A549 (cell line): ENCODE results near the gene ANHX. TPM values are rescaled to one million over a fixed set of nuclear protein-coding genes. Genes with fewer than 3 reads are reported as not detected.

Experiments
- ATAC-seq, 2 experiments: fragments of 200-7000 bp in 1 of 2; fragments of >200 bp in 1 of 2; cut with Nextera tagmentation in 1 of 2; cut with Tn5 transposase in 1 of 2; 3 replicates each; pipeline versions ENCODE4 v1.8.0 to v1.9.1; 2018 to 2020; ENCODE audit warnings: mild to moderate bottlenecking in 1 of 2, moderate library complexity in 1 of 2
- CTCF ChIA-PET: fragments of 300-600 bp; sonication (Branson Sonifier 250); formaldehyde crosslinking; extraction: SDS; loops from one replicate; lab custom pipeline; 2021; ENCODE audit warnings: antibody characterized with exemption, inconsistent platforms; lab: Yijun Ruan, JAX
- POLR2A ChIA-PET: fragments of 350-600 bp; formaldehyde crosslinking; extraction: SDS; loops from one replicate; lab custom pipeline; 2021; ENCODE audit warnings: antibody characterized with exemption, inconsistent platforms; lab: Yijun Ruan, JAX
- DNase-seq, 2 experiments: peaks; one replicate each; pipeline versions ENCODE4 v3.0.0 to v3.0.0-alpha.2; 2011 to 2016; ENCODE audit warnings: low read depth in 1 of 2, low spot score in 1 of 2
- FAIRE-seq: peaks from 2 replicates; lab custom pipeline; 2011; peaks lifted over from hg19 to GRCh38; lab: Jason Lieb, UNC
- H3K27ac ChIP-seq, 2 experiments: fragments of >200 bp; sonication (Bioruptor Twin); formaldehyde crosslinking; 3 replicates each; pipeline ENCODE4 v1.5.1; 2016 to 2017
- H3K4me1 ChIP-seq: fragments of >200 bp; sonication (Bioruptor Twin); formaldehyde crosslinking; 3 replicates; pipeline ENCODE4 v1.6.1; 2016
- H3K4me2 ChIP-seq: fragments of >200 bp; sonication (Bioruptor Twin); formaldehyde crosslinking; 3 replicates; pipeline ENCODE4 v1.6.1; 2016
- H3K4me3 ChIP-seq: fragments of >200 bp; sonication (Bioruptor Twin); formaldehyde crosslinking; 3 replicates; pipeline ENCODE4 v1.5.1; 2016
- H3K9me3 ChIP-seq: fragments of >200 bp; sonication (Bioruptor Twin); formaldehyde crosslinking; 3 replicates; pipeline ENCODE4 v1.6.1; 2016
- BHLHE40 ChIP-seq: IDR thresholded peaks from 2 replicates; pipeline ENCODE4 v1.6.1; 2012; ENCODE audit warnings: low read depth, low read length, inconsistent platforms
- CBX2 ChIP-seq: fragments of 200-600 bp; sonication (generic); IDR thresholded peaks from 2 replicates; pipeline ENCODE4 v1.6.1; 2016; ENCODE audit warnings: low read depth, mild to moderate bottlenecking, borderline replicate concordance
- CBX8 ChIP-seq: fragments of 200-600 bp; sonication (generic); IDR thresholded peaks from 2 replicates; pipeline ENCODE4 v1.6.1; 2016
- CEBPB ChIP-seq, 2 experiments: fragments of >200 bp in 1 of 2; sonication (Bioruptor Twin) in 1 of 2; formaldehyde crosslinking in 1 of 2; IDR thresholded peaks; 2 replicates each; pipeline ENCODE4 v1.6.1; 2012 to 2016
- CHD4 ChIP-seq: fragments of 200-600 bp; sonication (generic); IDR thresholded peaks from 2 replicates; pipeline ENCODE4 v1.6.1; 2016; ENCODE audit warnings: antibody characterized with exemption, mild to moderate bottlenecking, borderline replicate concordance
- EHMT2 ChIP-seq: fragments of 200-600 bp; sonication (generic); IDR thresholded peaks from 2 replicates; pipeline ENCODE4 v1.6.1; 2016; ENCODE audit warnings: antibody characterized with exemption, low read depth, mild to moderate bottlenecking, moderate library complexity
- FOSB ChIP-seq: fragments of 250-450 bp; sonication (Bioruptor Pico); IDR thresholded peaks from 2 replicates; pipeline ENCODE4 v1.5.0; 2020; ENCODE audit warnings: mild to moderate bottlenecking, moderate library complexity
- FOSL2 ChIP-seq, 2 experiments: fragments of 450-650 bp in 1 of 2; fragments of >200 bp in 1 of 2; sonication (Bioruptor Twin) in 1 of 2; formaldehyde crosslinking; IDR thresholded peaks; 2 replicates each; pipeline versions ENCODE4 v1.5.0 to v1.6.1; 2016 to 2020; ENCODE audit warnings: mild to moderate bottlenecking in 1 of 2, moderate library complexity in 1 of 2
- FOXS1 ChIP-seq: fragments of 250-450 bp; sonication (Bioruptor Pico); IDR thresholded peaks from 2 replicates; pipeline ENCODE4 v1.5.0; 2020; ENCODE audit warnings: mild to moderate bottlenecking, moderate library complexity
- HEYL ChIP-seq: fragments of 250-450 bp; sonication (Bioruptor Pico); IDR thresholded peaks from 2 replicates; pipeline ENCODE4 v1.8.0; 2021; ENCODE audit warnings: mild to moderate bottlenecking, moderate library complexity
- HOXA7 ChIP-seq: fragments of 250-450 bp; sonication (Bioruptor Pico); IDR thresholded peaks from 2 replicates; pipeline ENCODE4 v1.5.0; 2020; ENCODE audit warnings: mild to moderate bottlenecking, moderate library complexity
- HOXB13 ChIP-seq: fragments of 250-450 bp; sonication (Bioruptor Pico); IDR thresholded peaks from 2 replicates; pipeline ENCODE4 v1.5.0; 2020; ENCODE audit warnings: low read depth, mild to moderate bottlenecking, moderate library complexity
- JUNB ChIP-seq: fragments of >200 bp; sonication (Bioruptor Twin); formaldehyde crosslinking; IDR thresholded peaks from 2 replicates; pipeline ENCODE4 v1.6.1; 2016
- KDM1A ChIP-seq: fragments of 200-600 bp; sonication (generic); IDR thresholded peaks from 2 replicates; pipeline ENCODE4 v1.6.1; 2016; ENCODE audit warnings: low read depth, mild to moderate bottlenecking
- KDM5A ChIP-seq: fragments of 200-600 bp; sonication (generic); IDR thresholded peaks from 2 replicates; pipeline ENCODE4 v1.6.1; 2016; ENCODE audit warnings: antibody characterized with exemption, mild to moderate bottlenecking
- MAFK ChIP-seq: fragments of 450-650 bp; IDR thresholded peaks from 2 replicates; pipeline ENCODE4 v1.6.1; 2014; ENCODE audit not compliant: partially characterized antibody
- NPAS2 ChIP-seq: fragments of 250-450 bp; sonication (Bioruptor Pico); IDR thresholded peaks from 2 replicates; pipeline ENCODE4 v1.8.0; 2022; ENCODE audit warnings: mild to moderate bottlenecking, moderate library complexity, borderline replicate concordance
- NR3C1 ChIP-seq: fragments of >200 bp; sonication (Bioruptor Twin); formaldehyde crosslinking; IDR thresholded peaks from 3 replicates; pipeline ENCODE4 v1.6.1; 2017
- PHF8 ChIP-seq: fragments of 200-600 bp; sonication (generic); IDR thresholded peaks from 2 replicates; pipeline ENCODE4 v1.6.1; 2016; ENCODE audit warnings: low read depth, mild to moderate bottlenecking, antibody characterized with exemption, moderate library complexity, borderline replicate concordance
- RARB ChIP-seq: fragments of 250-450 bp; sonication (Bioruptor Pico); IDR thresholded peaks from 2 replicates; pipeline ENCODE4 v1.8.0; 2021; ENCODE audit warnings: mild to moderate bottlenecking, moderate library complexity
- SREBF2 ChIP-seq: fragments of 450-650 bp; IDR thresholded peaks from 2 replicates; pipeline ENCODE4 v1.6.1; 2014; ENCODE audit warnings: mild to moderate bottlenecking, moderate library complexity
- ZC3H11A ChIP-seq: fragments of 450-650 bp; IDR thresholded peaks from 2 replicates; pipeline ENCODE4 v1.6.1; 2014; ENCODE audit warnings: antibody characterized with exemption, mild to moderate bottlenecking
- ZNF302 ChIP-seq: fragments of 250-450 bp; sonication (Bioruptor Pico); IDR thresholded peaks from 2 replicates; pipeline ENCODE4 v1.9.0; 2021; ENCODE audit warnings: inconsistent platforms, mild to moderate bottlenecking, moderate library complexity
- ZSCAN20 ChIP-seq: fragments of 250-450 bp; sonication (Bioruptor Pico); IDR thresholded peaks from 2 replicates; pipeline ENCODE4 v1.8.0; 2022; ENCODE audit warnings: mild to moderate bottlenecking, moderate library complexity
- WGBS: methylation state at CpG from one replicate; pipeline ENCODE4 v1.1.6; 2017; ENCODE audit errors: missing lambda C conversion rate; 5-methylcytosine and 5-hydroxymethylcytosine counted together
- polyA plus RNA-seq, 4 experiments: library from polyadenylated mRNA; depleted of rRNA in 3 of 4; stranded (reverse); fragments of >200 nt; fragmentation: RNase III in 1 of 4; extraction: RNeasy Plus Mini Kit Qiagen cat#74134 plus additional on column Dnase treatment in 1 of 4; gene quantifications; 2 replicates in 3 of 4; 3 replicates in 1 of 4; pipeline ENCODE4 v1.2.3, GENCODE V29; 2011 to 2017
- TF ChIP-seq, protein P1 (sequence below): fragments of 450-650 bp; IDR thresholded peaks from 2 replicates; pipeline ENCODE4 v1.6.1; 2014; ENCODE audit warnings: antibody characterized with exemption
- TF ChIP-seq, protein P2 (sequence below): IDR thresholded peaks from 2 replicates; pipeline ENCODE4 v1.6.1; 2012; ENCODE audit warnings: low read depth, borderline replicate concordance
- TF ChIP-seq, protein P3 (sequence below): fragments of 250-450 bp; sonication (Bioruptor Pico); IDR thresholded peaks from 2 replicates; pipeline ENCODE4 v1.5.0; 2021; ENCODE audit warnings: mild to moderate bottlenecking, moderate library complexity, borderline replicate concordance
- TF ChIP-seq, protein P4 (sequence below): fragments of >200 bp; sonication (Bioruptor Twin); formaldehyde crosslinking; IDR thresholded peaks from 2 replicates; pipeline ENCODE4 v1.6.1; 2016

The ANHX gene
- polyA plus RNA-seq, 2 of the 4 experiments (the other 2 are of a cell fraction) = not detected

DNA sequence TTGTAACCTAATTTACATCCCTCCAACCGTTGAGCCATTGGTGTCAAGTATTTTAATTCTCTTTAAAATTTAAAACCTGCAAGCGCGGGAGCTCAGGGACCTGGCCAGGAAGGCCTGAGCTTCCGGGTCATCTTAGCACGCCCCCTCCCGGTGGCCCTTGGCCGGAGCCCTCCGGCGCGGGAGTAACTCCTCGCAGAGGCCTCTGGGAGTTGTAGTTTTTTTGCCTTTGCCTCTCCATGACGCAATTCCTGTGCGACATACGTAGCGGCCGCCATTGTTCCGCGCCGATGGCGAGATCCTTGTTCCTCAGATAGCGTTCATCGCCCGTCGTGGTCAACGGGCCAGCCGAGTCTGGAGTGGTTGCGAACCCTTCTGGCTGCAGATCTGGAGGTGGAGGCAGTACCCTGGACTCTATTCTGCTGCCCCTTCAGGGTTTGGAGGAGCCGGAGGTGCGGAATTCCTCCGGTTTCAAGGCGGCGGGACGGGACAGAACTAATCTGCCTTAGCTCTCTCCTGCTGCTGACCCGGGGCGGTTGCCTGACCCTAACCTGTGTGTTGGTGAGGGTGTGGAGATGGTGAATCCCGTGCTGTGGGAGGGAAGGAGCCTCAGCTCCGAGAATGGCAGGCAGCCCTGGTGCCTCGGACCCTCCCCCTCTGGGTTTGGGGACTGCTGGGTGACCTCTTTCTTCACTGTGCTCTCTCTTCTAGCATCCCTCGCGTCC is 54.3 kb downstream of the ANHX start, which contains the start of gene ZNF268 (continued):
- TF ChIP-seq, protein P1, sequence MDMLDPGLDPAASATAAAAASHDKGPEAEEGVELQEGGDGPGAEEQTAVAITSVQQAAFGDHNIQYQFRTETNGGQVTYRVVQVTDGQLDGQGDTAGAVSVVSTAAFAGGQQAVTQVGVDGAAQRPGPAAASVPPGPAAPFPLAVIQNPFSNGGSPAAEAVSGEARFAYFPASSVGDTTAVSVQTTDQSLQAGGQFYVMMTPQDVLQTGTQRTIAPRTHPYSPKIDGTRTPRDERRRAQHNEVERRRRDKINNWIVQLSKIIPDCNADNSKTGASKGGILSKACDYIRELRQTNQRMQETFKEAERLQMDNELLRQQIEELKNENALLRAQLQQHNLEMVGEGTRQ = no peak
- TF ChIP-seq SREBF2 = no peak
- TF ChIP-seq, protein P2, sequence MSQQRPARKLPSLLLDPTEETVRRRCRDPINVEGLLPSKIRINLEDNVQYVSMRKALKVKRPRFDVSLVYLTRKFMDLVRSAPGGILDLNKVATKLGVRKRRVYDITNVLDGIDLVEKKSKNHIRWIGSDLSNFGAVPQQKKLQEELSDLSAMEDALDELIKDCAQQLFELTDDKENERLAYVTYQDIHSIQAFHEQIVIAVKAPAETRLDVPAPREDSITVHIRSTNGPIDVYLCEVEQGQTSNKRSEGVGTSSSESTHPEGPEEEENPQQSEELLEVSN = peak; percentile 52; the same call in 1 of the 2 replicates
- TF ChIP-seq CBX8 = no peak
- TF ChIP-seq NR3C1 = no peak
- TF ChIP-seq CHD4 = no peak
- TF ChIP-seq EHMT2 = no peak
- TF ChIP-seq KDM1A = no peak
- no peak for TF ChIP-seq FOSL2 (IDR thresholded peaks at IDR 0.05)
- peak; percentile 26; the same call in 1 of the 2 replicates for TF ChIP-seq FOSL2 (CRISPR knock-in tag; IDR thresholded peaks at IDR 0.05)
- no peak for TF ChIP-seq ZC3H11A
- TF ChIP-seq, protein P3, sequence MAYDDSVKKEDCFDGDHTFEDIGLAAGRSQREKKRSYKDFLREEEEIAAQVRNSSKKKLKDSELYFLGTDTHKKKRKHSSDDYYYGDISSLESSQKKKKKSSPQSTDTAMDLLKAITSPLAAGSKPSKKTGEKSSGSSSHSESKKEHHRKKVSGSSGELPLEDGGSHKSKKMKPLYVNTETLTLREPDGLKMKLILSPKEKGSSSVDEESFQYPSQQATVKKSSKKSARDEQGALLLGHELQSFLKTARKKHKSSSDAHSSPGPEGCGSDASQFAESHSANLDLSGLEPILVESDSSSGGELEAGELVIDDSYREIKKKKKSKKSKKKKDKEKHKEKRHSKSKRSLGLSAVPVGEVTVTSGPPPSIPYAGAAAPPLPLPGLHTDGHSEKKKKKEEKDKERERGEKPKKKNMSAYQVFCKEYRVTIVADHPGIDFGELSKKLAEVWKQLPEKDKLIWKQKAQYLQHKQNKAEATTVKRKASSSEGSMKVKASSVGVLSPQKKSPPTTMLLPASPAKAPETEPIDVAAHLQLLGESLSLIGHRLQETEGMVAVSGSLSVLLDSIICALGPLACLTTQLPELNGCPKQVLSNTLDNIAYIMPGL (CRISPR knock-in tag) = no peak
- TF ChIP-seq, protein P4, sequence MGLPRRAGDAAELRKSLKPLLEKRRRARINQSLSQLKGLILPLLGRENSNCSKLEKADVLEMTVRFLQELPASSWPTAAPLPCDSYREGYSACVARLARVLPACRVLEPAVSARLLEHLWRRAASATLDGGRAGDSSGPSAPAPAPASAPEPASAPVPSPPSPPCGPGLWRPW = no peak
- TF ChIP-seq HEYL (CRISPR knock-in tag) = no peak
- peak; percentile 83 for TF ChIP-seq PHF8
- TF ChIP-seq CBX2 = no peak
- no peak for TF ChIP-seq BHLHE40
- no peak for TF ChIP-seq FOSB (CRISPR knock-in tag)
- TF ChIP-seq HOXB13 (CRISPR knock-in tag) = no peak
- no peak for TF ChIP-seq RARB
- TF ChIP-seq MAFK = no peak
- no peak for TF ChIP-seq HOXA7 (CRISPR knock-in tag)
- no peak for TF ChIP-seq NPAS2 (CRISPR knock-in tag)
- no peak for TF ChIP-seq ZSCAN20 (CRISPR knock-in tag)
- TF ChIP-seq ZNF302 (CRISPR knock-in tag) = no peak
- TF ChIP-seq KDM5A = peak; percentile 82
- TF ChIP-seq JUNB = no peak

DNA sequence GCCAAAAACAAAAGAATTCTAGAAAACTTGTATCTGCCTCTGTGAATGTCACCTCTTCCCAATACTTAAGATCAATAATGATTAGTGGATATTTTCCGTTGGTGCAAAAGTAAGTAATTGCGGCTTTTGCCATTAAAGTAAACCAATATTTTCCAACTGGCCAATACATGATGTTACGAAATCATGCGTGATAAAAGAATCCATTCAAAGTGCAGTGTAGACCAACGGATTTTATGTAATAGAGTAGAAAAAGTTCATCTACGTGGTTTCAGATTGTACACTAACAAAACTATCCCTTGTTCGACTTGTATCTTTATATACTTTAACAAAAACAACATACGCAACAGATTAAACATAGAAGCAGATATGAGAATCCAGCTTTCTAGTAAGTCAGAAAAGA is 55.0 kb downstream of the ANHX start:
- no peak for TF ChIP-seq FOXS1 (CRISPR knock-in tag)
- TF ChIP-seq KDM1A = no peak
- peak in 1 of 2 experiments; percentile 28; a peak in 1 of 4 replicates for TF ChIP-seq CEBPB (IDR thresholded peaks at IDR 0.05)
- TF ChIP-seq MAFK = no peak
- TF ChIP-seq SREBF2 = no peak
- TF ChIP-seq, protein P2 = no peak
- peak overlapping the region; percentile 83 for H3K4me3 ChIP-seq
- no peak for DNase-seq
- WGBS = 86% methylated on average over 8 of the region's 8 CpGs
- ChIA-PET CTCF (interaction anchor here (0.7 to 1.9 kb wide), 19 partner anchors 10 to 247 kb away, joined by 3 to 9 read pairs (median 4); no protein-coding TSS in a partner anchor), POLR2A (interaction anchor here (0.5 to 1.4 kb wide), 8 partner anchors 11 to 293 kb away, joined by 3 to 20 read pairs (median 4); partner anchors contain the start of genes CHFR, ZNF10, ZNF140 and ZNF26)
- no peaks in the 10 kb centered on the region for H3K4me1 ChIP-seq
- no peak for FAIRE-seq
- H3K9me3 ChIP-seq = peaks cover 85% of the 10 kb centered on the region
- ATAC-seq = no peak
- no peak overlapping the region for H3K4me2 ChIP-seq
- H3K27ac ChIP-seq = no peak overlapping the region
